Smooth muscle cell (in vitro differentiated cells): ENCODE measurements around the gene TIMM10B. TPM values are rescaled to one million over a fixed set of nuclear protein-coding genes. Genes with fewer than 3 reads are reported as not detected.

Experiments
- DNase-seq: peaks from one replicate; lab custom pipeline; 2025; ENCODE audit not compliant: unreplicated experiment; lab: John Stamatoyannopoulos, UW
- H2AFZ ChIP-seq: fragments of 200-600 bp; sonication (generic); 2 replicates; pipeline ENCODE4 v1.6.0; 2016; ENCODE audit warnings: antibody characterized with exemption, low read depth, mild to moderate bottlenecking
- H3F3A ChIP-seq: fragments of 200-600 bp; sonication (generic); 2 replicates; pipeline ENCODE4 v1.6.0; 2017; ENCODE audit warnings: antibody characterized with exemption, low read depth
- H3K27ac ChIP-seq: fragments of 200-600 bp; sonication (generic); 2 replicates; pipeline ENCODE4 v1.5.1; 2016; ENCODE audit warnings: low read depth, mild to moderate bottlenecking
- H3K27me3 ChIP-seq: fragments of 200-600 bp; sonication (generic); 2 replicates; pipeline ENCODE4 v1.6.1; 2016; ENCODE audit warnings: low read depth, mild to moderate bottlenecking
- H3K36me3 ChIP-seq: fragments of 200-600 bp; sonication (generic); 2 replicates; pipeline ENCODE4 v1.5.1; 2016; ENCODE audit warnings: low read depth
- H3K4me1 ChIP-seq: fragments of 200-600 bp; sonication (generic); 2 replicates; pipeline ENCODE4 v1.5.1; 2016; ENCODE audit warnings: low read depth
- H3K4me2 ChIP-seq: fragments of 200-600 bp; sonication (generic); 2 replicates; pipeline ENCODE4 v1.6.0; 2016; ENCODE audit warnings: mild to moderate bottlenecking
- H3K4me3 ChIP-seq: fragments of 200-600 bp; sonication (generic); 2 replicates; pipeline ENCODE4 v1.5.1; 2016; ENCODE audit warnings: mild to moderate bottlenecking
- H3K79me2 ChIP-seq: fragments of 200-600 bp; sonication (generic); 2 replicates; pipeline ENCODE4 v1.6.0; 2016; ENCODE audit warnings: low read depth, mild to moderate bottlenecking
- H3K9ac ChIP-seq: fragments of 200-600 bp; sonication (generic); 2 replicates; pipeline ENCODE4 v1.6.0; 2016; ENCODE audit warnings: low read depth
- H3K9me3 ChIP-seq: fragments of 200-600 bp; sonication (generic); replicated peaks from 2 replicates; pipeline ENCODE4 v1.5.1; 2016; ENCODE audit warnings: low read depth
- H4K20me1 ChIP-seq: fragments of 200-600 bp; sonication (generic); 2 replicates; pipeline ENCODE4 v1.6.0; 2016; ENCODE audit warnings: low read depth
- CTCF ChIP-seq: fragments of 200-600 bp; sonication (generic); IDR thresholded peaks from 2 replicates; pipeline ENCODE4 v1.5.1; 2017; ENCODE audit warnings: borderline replicate concordance, mild to moderate bottlenecking, antibody characterized with exemption; ENCODE audit not compliant: insufficient read depth, poor library complexity, severe bottlenecking
- WGBS: methylation state at CpG from one replicate; pipeline ENCODE4 v1.1.7; 2016; ENCODE audit warnings: low lambda C conversion rate; 5-methylcytosine and 5-hydroxymethylcytosine counted together
- polyA plus RNA-seq: library from polyadenylated mRNA; unstranded; fragments of >200 nt; fragmentation: Nextera tagmentation; extraction: Ambion mirVana; gene quantifications from 2 replicates; pipeline ENCODE4 v1.2.1, GENCODE V29; 2016
- total RNA-seq: library from RNA; depleted of rRNA; stranded (reverse); fragments of >200 nt; gene quantifications from 2 replicates; pipeline ENCODE4 v1.2.3, GENCODE V29; 2014

Gene TIMM10B
- total and polyA plus RNA-seq, 2 experiments from 2014 or later, result 29.1 to 37.0 TPM

- TF ChIP-seq CTCF, result no peak
- H3K4me3 ChIP-seq, result no peak overlapping the region
- H2AFZ ChIP-seq, result no peak overlapping the region
- no peak overlapping the region for H3K27ac ChIP-seq
- H3K36me3 ChIP-seq, result no peaks in the 10 kb centered on the region
- H3F3A ChIP-seq, result no peaks in the 10 kb centered on the region
- no peaks in the 10 kb centered on the region for H3K79me2 ChIP-seq
- no peak overlapping the region for H3K4me2 ChIP-seq
- no peaks in the 10 kb centered on the region for H3K27me3 ChIP-seq
- H3K9me3 ChIP-seq, result no peaks in the 10 kb centered on the region
- 98% methylated on average over 23 of the region's 26 CpGs for WGBS
- no peak for DNase-seq
- H3K9ac ChIP-seq, result no peak overlapping the region
- H4K20me1 ChIP-seq, result no peaks in the 10 kb centered on the region
- H3K4me1 ChIP-seq, result no peaks in the 10 kb centered on the region
These were observed 23.6 kb upstream of the TIMM10B start for GRCh38 chr11:6457581-6458320.

GRCh38 chr11:6458352-6459098 lies 22.8 kb upstream of the TIMM10B start:
- Histone ChIP-seq H3K27ac (no peak overlapping the region), H3K27me3 (no peaks in the 10 kb centered on the region), H3K4me1 (no peaks in the 10 kb centered on the region), H3K9ac (no peak overlapping the region), H3K9me3 (no peaks in the 10 kb centered on the region), H3K4me3 (no peak overlapping the region), H4K20me1 (no peaks in the 10 kb centered on the region), H3F3A (no peaks in the 10 kb centered on the region), H3K36me3 (no peaks in the 10 kb centered on the region), H3K79me2 (no peaks in the 10 kb centered on the region), H3K4me2 (no peak overlapping the region), H2AFZ (no peak overlapping the region)
- DNase-seq, result no peak
- WGBS, result 85% methylated on average over 2 of the region's 2 CpGs
- TF ChIP-seq CTCF, result no peak

- Histone ChIP-seq H3K4me1 (no peaks in the 10 kb centered on the region), H3F3A (no peaks in the 10 kb centered on the region)
- WGBS, result 100% methylated on average over 1 of the region's 1 CpG
These were observed 22.2 kb upstream of the TIMM10B start for GRCh38 chr11:6459099-6459450.

More at GRCh38 chr11:6459099-6459450, 22.2 kb upstream of the TIMM10B start:
- Histone ChIP-seq H3K27me3 (no peaks in the 10 kb centered on the region), H3K9me3 (no peaks in the 10 kb centered on the region), H3K4me2 (no peak overlapping the region), H3K27ac (no peak overlapping the region), H3K4me3 (no peak overlapping the region), H2AFZ (no peak overlapping the region), H3K79me2 (no peaks in the 10 kb centered on the region), H3K9ac (no peak overlapping the region), H3K36me3 (no peaks in the 10 kb centered on the region), H4K20me1 (no peaks in the 10 kb centered on the region)
- no peak for TF ChIP-seq CTCF
- no peak for DNase-seq
